ENCODE results near the gene CHAF1A.

The CHAF1A gene

GRCh38 chr19:4473011-4473762 is 70.7 kb downstream of the CHAF1A start:
- DNase-seq (ENCODE audit: low read depth): no peak
- no peak for TF ChIP-seq CTCF (IDR thresholded peaks at IDR 0.05; ENCODE audit: low read depth, low read length, missing control alignments)
- peak overlapping the region; percentile 88 for H3K4me3 ChIP-seq (ENCODE audit: low read depth, low read length)

DNA sequence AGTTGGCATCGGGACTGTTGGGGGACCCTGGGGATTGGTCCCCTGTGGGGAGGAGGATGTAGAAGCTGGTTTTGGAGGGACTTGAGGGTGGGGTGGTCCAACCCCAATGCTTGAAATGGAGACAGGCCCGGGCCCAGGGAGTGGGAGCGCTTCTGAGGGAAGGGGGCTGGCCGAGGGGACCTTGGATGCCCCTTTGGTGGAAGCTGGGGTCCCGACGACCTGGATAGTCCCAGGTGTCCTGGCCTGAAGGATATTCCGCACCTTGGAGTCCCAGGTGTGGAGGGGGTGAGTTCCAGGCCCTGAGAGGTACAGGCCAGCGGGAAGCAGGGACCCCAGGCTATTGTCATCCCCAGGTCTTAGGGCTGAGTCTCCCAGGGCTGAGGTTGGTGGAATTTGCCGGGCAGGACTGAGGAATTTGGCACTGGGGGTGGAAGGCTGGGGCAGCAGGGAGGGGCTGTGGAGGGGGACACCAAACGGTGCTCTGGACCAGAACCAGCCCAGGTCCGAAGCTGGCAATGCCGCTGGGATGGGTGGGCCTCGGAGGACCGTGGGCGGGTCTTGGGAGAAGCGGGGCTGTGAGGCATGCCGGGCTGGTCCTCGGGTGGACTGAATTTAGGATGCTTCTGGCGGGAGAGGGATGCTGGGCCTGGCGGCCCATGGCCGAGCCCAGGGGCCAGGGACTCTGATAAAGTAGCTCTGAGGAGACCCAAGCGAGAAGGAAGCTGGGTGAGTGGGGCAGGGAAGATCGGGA is 71.5 kb downstream of the CHAF1A start:
- H3K4me3 ChIP-seq (ENCODE audit: low read depth, low read length): peak overlapping the region; percentile 88
- TF ChIP-seq CTCF (IDR thresholded peaks at IDR 0.05; ENCODE audit: low read depth, low read length, missing control alignments): no peak
- DNase-seq (ENCODE audit: low read depth): no peak

GRCh38 chr19:4474514-4475022 is 72.1 kb downstream of the CHAF1A start:
- TF ChIP-seq CTCF (IDR thresholded peaks at IDR 0.05; ENCODE audit: low read depth, low read length, missing control alignments): no peak
- DNase-seq (ENCODE audit: low read depth): no peak
- peak overlapping the region; percentile 88 for H3K4me3 ChIP-seq (ENCODE audit: low read depth, low read length)

DNA sequence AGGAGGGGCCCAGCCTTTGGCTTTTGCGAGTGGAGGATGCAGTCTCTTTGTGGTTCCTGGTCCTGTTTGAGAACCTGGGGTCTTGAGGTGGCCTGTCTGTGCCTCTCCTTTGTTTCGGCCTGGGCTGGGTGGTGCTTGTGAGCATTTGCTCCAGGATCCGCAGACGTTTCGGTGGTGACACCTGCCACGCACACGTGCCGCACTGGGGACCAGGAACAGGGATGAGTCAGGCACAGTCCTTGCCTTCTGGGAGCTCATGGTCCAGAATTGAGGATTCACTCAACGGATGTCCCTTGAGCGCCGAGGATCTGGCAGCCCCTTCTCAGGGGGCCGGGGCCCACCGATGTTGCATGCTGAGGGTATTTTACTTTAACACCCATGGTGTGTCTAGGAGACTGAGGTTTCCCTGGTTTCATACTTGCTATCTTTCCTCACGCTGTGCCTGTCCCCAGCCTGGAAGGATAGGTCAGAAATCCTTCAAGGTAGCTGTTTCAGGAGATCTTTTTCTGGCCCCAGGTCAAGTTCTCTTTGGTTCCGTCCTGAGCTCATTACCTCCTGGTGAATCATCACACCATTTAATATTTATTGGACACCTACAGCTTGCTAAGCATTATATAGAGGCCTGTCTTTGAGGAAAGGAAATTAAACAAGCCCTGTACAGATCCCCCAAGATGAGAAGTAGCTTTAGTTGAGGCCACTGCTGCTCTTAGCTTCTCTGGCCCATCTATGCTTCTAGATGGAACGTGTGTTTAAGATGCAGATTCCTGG is 74.8 kb downstream of the CHAF1A start:
- no peak for TF ChIP-seq CTCF (IDR thresholded peaks at IDR 0.05; ENCODE audit: low read depth, low read length, missing control alignments)
- H3K4me3 ChIP-seq (ENCODE audit: low read depth, low read length): no peak overlapping the region
- DNase-seq (ENCODE audit: low read depth): no peak

- no peak for DNase-seq (ENCODE audit: low read depth)
- no peak overlapping the region for H3K4me3 ChIP-seq (ENCODE audit: low read depth, low read length)
- no peak for TF ChIP-seq CTCF (IDR thresholded peaks at IDR 0.05; ENCODE audit: low read depth, low read length, missing control alignments)
Observed at GRCh38 chr19:4482721-4483364, 80.4 kb downstream of the CHAF1A start.

GRCh38 chr19:4483385-4483784 is 80.9 kb downstream of the CHAF1A start:
- no peak for DNase-seq (ENCODE audit: low read depth)
- no peak for TF ChIP-seq CTCF (IDR thresholded peaks at IDR 0.05; ENCODE audit: low read depth, low read length, missing control alignments)
- H3K4me3 ChIP-seq (ENCODE audit: low read depth, low read length): no peak overlapping the region
